Astrocyte (in vitro differentiated cells and primary cell): ENCODE data around the gene AMACR. TPM values are rescaled to one million over a fixed set of nuclear protein-coding genes. Genes with fewer than 3 reads are reported as not detected.

Experiments
- DNase-seq: peaks from one replicate; pipeline ENCODE4 v3.0.0-alpha.2; 2010; ENCODE audit warnings: low read depth
- FAIRE-seq: peaks from 2 replicates; lab custom pipeline; 2011; peaks lifted over from hg19 to GRCh38; lab: Jason Lieb, UNC
- H2AFZ ChIP-seq: 2 replicates; pipeline ENCODE4 v1.6.0; 2012; ENCODE audit warnings: low read depth, low read length, inconsistent platforms
- H3K27ac ChIP-seq: 2 replicates; pipeline ENCODE4 v1.5.1; 2011; ENCODE audit warnings: low read depth, low read length, inconsistent platforms
- H3K27me3 ChIP-seq: 2 replicates; pipeline ENCODE4 v1.6.0; 2011; ENCODE audit warnings: low read length, inconsistent platforms; ENCODE audit not compliant: insufficient read depth
- H3K36me3 ChIP-seq: 2 replicates; pipeline ENCODE4 v1.5.1; 2011; ENCODE audit warnings: low read length, inconsistent platforms; ENCODE audit not compliant: insufficient read depth
- H3K4me1 ChIP-seq: 2 replicates; pipeline ENCODE4 v1.5.1; 2011; ENCODE audit warnings: low read length, inconsistent platforms; ENCODE audit not compliant: insufficient read depth
- H3K4me2 ChIP-seq: 2 replicates; pipeline ENCODE4 v1.6.0; 2012; ENCODE audit warnings: low read length, inconsistent platforms
- H3K4me3 ChIP-seq: 2 replicates; pipeline ENCODE4 v1.5.1; 2011; ENCODE audit warnings: low read depth, mild to moderate bottlenecking, low read length, inconsistent platforms; ENCODE audit not compliant: insufficient read depth
- H3K79me2 ChIP-seq: 2 replicates; pipeline ENCODE4 v1.6.0; 2012; ENCODE audit warnings: mild to moderate bottlenecking, low read length, inconsistent platforms; ENCODE audit not compliant: insufficient read depth
- H3K9ac ChIP-seq: 2 replicates; pipeline ENCODE4 v1.6.0; 2012; ENCODE audit warnings: mild to moderate bottlenecking, low read length, inconsistent platforms
- H3K9me3 ChIP-seq: 2 replicates; pipeline ENCODE4 v1.5.1; 2012; ENCODE audit warnings: low read depth, mild to moderate bottlenecking, low read length, inconsistent platforms; ENCODE audit not compliant: insufficient read depth
- H4K20me1 ChIP-seq: 2 replicates; pipeline ENCODE4 v1.6.0; 2012; ENCODE audit warnings: low read length, inconsistent platforms; ENCODE audit not compliant: insufficient read depth
- H3K27ac Mint-ChIP-seq: one replicate; pipeline ENCODE4 v1.8.0; 2021; ENCODE audit warnings: mild to moderate bottlenecking, mixed read lengths; ENCODE audit not compliant: unreplicated experiment
- H3K27me3 Mint-ChIP-seq: one replicate; pipeline ENCODE4 v1.8.0; 2021; ENCODE audit warnings: low read depth, mixed read lengths; ENCODE audit not compliant: unreplicated experiment
- H3K36me3 Mint-ChIP-seq: one replicate; pipeline ENCODE4 v1.8.0; 2021; ENCODE audit warnings: low read depth, mixed read lengths; ENCODE audit not compliant: unreplicated experiment
- H3K4me1 Mint-ChIP-seq: one replicate; pipeline ENCODE4 v1.8.0; 2021; ENCODE audit warnings: low read depth, mixed read lengths; ENCODE audit not compliant: unreplicated experiment
- H3K4me3 Mint-ChIP-seq: one replicate; pipeline ENCODE4 v1.8.0; 2021; ENCODE audit warnings: mild to moderate bottlenecking, moderate library complexity, mixed read lengths; ENCODE audit not compliant: unreplicated experiment
- H3K9me3 Mint-ChIP-seq: one replicate; pipeline ENCODE4 v1.8.0; 2021; ENCODE audit warnings: mild to moderate bottlenecking, mixed read lengths; ENCODE audit not compliant: unreplicated experiment
- CTCF ChIP-seq: IDR thresholded peaks from 2 replicates; pipeline ENCODE4 v1.5.1; 2011; ENCODE audit warnings: low read depth, mild to moderate bottlenecking, inconsistent platforms, low read length, moderate library complexity; ENCODE audit not compliant: insufficient read depth
- EZH2 ChIP-seq: IDR thresholded peaks from 2 replicates; pipeline ENCODE4 v1.6.1; 2012; ENCODE audit warnings: mild to moderate bottlenecking, low read length, inconsistent platforms; ENCODE audit not compliant: insufficient read depth
- total RNA-seq: library from RNA; stranded (reverse); gene quantifications from 2 replicates; pipeline ENCODE4 v1.2.1, GENCODE V29; 2021

AMACR gene
- total RNA-seq, 1 donor from 2014 or later = 13.4 TPM

GRCh38 chr5:34002629-34003328 lies 5.1 kb downstream of the AMACR start:
- Mint-ChIP-seq H3K27me3 (no peaks in the 10 kb centered on the region), H3K4me3 (no peak overlapping the region), H3K9me3 (no peaks in the 10 kb centered on the region), H3K36me3 (peaks cover 11% of the 10 kb centered on the region), H3K4me1 (peaks cover 10% of the 10 kb centered on the region), H3K27ac (peak overlapping the region; percentile 60)
- Histone ChIP-seq H3K4me2 (no peak overlapping the region), H3K9me3 (no peaks in the 10 kb centered on the region), H3K27me3 (no peaks in the 10 kb centered on the region), H3K79me2 (peaks cover 11% of the 10 kb centered on the region), H3K4me3 (no peak overlapping the region), H3K9ac (no peak overlapping the region), H3K4me1 (peaks cover 14% of the 10 kb centered on the region), H3K27ac (no peak overlapping the region), H4K20me1 (no peaks in the 10 kb centered on the region), H2AFZ (no peak overlapping the region), H3K36me3 (no peaks in the 10 kb centered on the region)
- no peak for FAIRE-seq
- no peak for TF ChIP-seq CTCF
- no peak for DNase-seq

- Histone ChIP-seq H3K4me1 (peaks cover 5% of the 10 kb centered on the region), H3K4me2 (peak overlapping the region; percentile 28), H3K9ac (no peak overlapping the region), H2AFZ (peak overlapping the region; percentile 33), H3K36me3 (peaks cover 2% of the 10 kb centered on the region), H3K27ac (peak overlapping the region; percentile 33), H4K20me1 (no peaks in the 10 kb centered on the region), H3K9me3 (no peaks in the 10 kb centered on the region), H3K27me3 (no peaks in the 10 kb centered on the region), H3K79me2 (peaks cover 4% of the 10 kb centered on the region), H3K4me3 (no peak overlapping the region)
- Mint-ChIP-seq H3K4me1 (peaks cover 7% of the 10 kb centered on the region), H3K9me3 (no peaks in the 10 kb centered on the region), H3K27ac (peak overlapping the region; percentile 31), H3K27me3 (no peaks in the 10 kb centered on the region), H3K36me3 (peaks cover 11% of the 10 kb centered on the region), H3K4me3 (no peak overlapping the region)
- FAIRE-seq (no peak), DNase-seq (peak; percentile 64)
- TF ChIP-seq EZH2 = no peak
- TF ChIP-seq CTCF = no peak
Observed at GRCh38 chr5:34001241-34001841, 6.5 kb downstream of the AMACR start.

- H3K36me3 ChIP-seq = peaks cover 2% of the 10 kb centered on the region
- H3K27ac ChIP-seq = no peak overlapping the region
- H2AFZ ChIP-seq = no peak overlapping the region
- no peak overlapping the region for H3K4me2 ChIP-seq
- Mint-ChIP-seq H3K36me3 (peaks cover 9% of the 10 kb centered on the region), H3K4me1 (peaks cover 17% of the 10 kb centered on the region), H3K27ac (no peak overlapping the region), H3K27me3 (no peaks in the 10 kb centered on the region), H3K9me3 (no peaks in the 10 kb centered on the region), H3K4me3 (no peak overlapping the region)
- no peak overlapping the region for H3K4me3 ChIP-seq
- no peaks in the 10 kb centered on the region for H3K27me3 ChIP-seq
- H3K4me1 ChIP-seq = peaks cover 5% of the 10 kb centered on the region
- no peaks in the 10 kb centered on the region for H4K20me1 ChIP-seq
- FAIRE-seq = no peak
- TF ChIP-seq CTCF = no peak
- no peak for TF ChIP-seq EZH2
- no peaks in the 10 kb centered on the region for H3K9me3 ChIP-seq
- DNase-seq = no peak
- no peaks in the 10 kb centered on the region for H3K79me2 ChIP-seq
- H3K9ac ChIP-seq = no peak overlapping the region
Observed at GRCh38 chr5:33999978-34000377, 7.9 kb downstream of the AMACR start.
